Chondrocyte (in vitro differentiated cells): Measurements from ENCODE around the gene STK32A. TPM values are rescaled to one million over a fixed set of nuclear protein-coding genes. Genes with fewer than 3 reads are reported as not detected.

Experiments used
- DNase-seq: peaks from one replicate; pipeline ENCODE4 v3.0.0; 2021; ENCODE audit warnings: mixed read lengths, low spot score
- H3K27ac Mint-ChIP-seq: one replicate; pipeline ENCODE4 v1.8.0; 2021; ENCODE audit warnings: mild to moderate bottlenecking, moderate library complexity, mixed read lengths; ENCODE audit not compliant: unreplicated experiment
- H3K27me3 Mint-ChIP-seq: 2 replicates; pipeline ENCODE4 v1.8.0; 2021; ENCODE audit warnings: low read depth, mixed read lengths
- H3K36me3 Mint-ChIP-seq: 2 replicates; pipeline ENCODE4 v1.8.0; 2021; ENCODE audit warnings: low read depth, mixed read lengths
- H3K4me1 Mint-ChIP-seq: 2 replicates; pipeline ENCODE4 v1.8.0; 2021; ENCODE audit warnings: low read depth, mild to moderate bottlenecking, mixed read lengths
- H3K4me3 Mint-ChIP-seq: one replicate; pipeline ENCODE4 v1.8.0; 2021; ENCODE audit warnings: mild to moderate bottlenecking, moderate library complexity, mixed read lengths; ENCODE audit not compliant: unreplicated experiment
- H3K9me3 Mint-ChIP-seq: 2 replicates; pipeline ENCODE4 v1.8.0; 2021; ENCODE audit warnings: low read depth, mixed read lengths
- total RNA-seq: library from RNA; stranded (reverse); gene quantifications from 3 replicates; pipeline ENCODE4 v1.2.1, GENCODE V29; 2021
- TF ChIP-seq, protein P1 (sequence below): fragments of 200-600 bp; sonication (generic); IDR thresholded peaks from 2 replicates; pipeline ENCODE4 v1.5.0; 2021; ENCODE audit warnings: antibody characterized with exemption, mild to moderate bottlenecking, moderate library complexity

STK32A gene
- total RNA-seq, 1 donor from 2014 or later, result 0.12 TPM

- DNase-seq, result peak; percentile 71
- Mint-ChIP-seq H3K4me3 (no peak overlapping the region), H3K27me3 (peaks cover 36% of the 10 kb centered on the region), H3K27ac (no peak overlapping the region), H3K9me3 (peaks cover 3% of the 10 kb centered on the region), H3K36me3 (no peaks in the 10 kb centered on the region), H3K4me1 (no peaks in the 10 kb centered on the region)
- TF ChIP-seq, protein P1, sequence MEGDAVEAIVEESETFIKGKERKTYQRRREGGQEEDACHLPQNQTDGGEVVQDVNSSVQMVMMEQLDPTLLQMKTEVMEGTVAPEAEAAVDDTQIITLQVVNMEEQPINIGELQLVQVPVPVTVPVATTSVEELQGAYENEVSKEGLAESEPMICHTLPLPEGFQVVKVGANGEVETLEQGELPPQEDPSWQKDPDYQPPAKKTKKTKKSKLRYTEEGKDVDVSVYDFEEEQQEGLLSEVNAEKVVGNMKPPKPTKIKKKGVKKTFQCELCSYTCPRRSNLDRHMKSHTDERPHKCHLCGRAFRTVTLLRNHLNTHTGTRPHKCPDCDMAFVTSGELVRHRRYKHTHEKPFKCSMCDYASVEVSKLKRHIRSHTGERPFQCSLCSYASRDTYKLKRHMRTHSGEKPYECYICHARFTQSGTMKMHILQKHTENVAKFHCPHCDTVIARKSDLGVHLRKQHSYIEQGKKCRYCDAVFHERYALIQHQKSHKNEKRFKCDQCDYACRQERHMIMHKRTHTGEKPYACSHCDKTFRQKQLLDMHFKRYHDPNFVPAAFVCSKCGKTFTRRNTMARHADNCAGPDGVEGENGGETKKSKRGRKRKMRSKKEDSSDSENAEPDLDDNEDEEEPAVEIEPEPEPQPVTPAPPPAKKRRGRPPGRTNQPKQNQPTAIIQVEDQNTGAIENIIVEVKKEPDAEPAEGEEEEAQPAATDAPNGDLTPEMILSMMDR, result no peak
Measured at GRCh38 chr5:147216552-147217154, 18.2 kb upstream of the STK32A start.

DNA sequence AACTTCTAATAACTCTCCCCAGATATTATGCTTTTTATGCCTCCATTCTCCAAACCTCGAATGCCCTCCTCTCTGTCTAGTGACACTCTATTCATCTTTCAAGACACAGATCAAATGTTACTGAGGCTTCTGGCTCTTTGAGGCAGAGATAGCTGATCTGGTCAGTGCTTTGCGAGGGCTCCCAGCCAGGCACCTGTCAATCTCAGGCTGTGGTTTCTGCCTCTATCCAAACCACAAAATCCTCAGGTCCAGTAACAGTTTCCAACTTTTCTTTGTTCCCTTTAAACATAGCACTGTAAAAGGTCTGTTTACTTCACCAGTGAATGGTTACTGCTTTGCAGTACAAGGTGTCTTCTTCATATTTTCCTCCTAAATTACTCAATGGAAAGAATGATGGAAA, 11.5 kb upstream of the STK32A start:
- Mint-ChIP-seq H3K4me1 (peaks cover 4% of the 10 kb centered on the region), H3K27ac (no peak overlapping the region), H3K9me3 (no peaks in the 10 kb centered on the region), H3K27me3 (peaks cover 47% of the 10 kb centered on the region), H3K36me3 (no peaks in the 10 kb centered on the region), H3K4me3 (no peak overlapping the region)
- TF ChIP-seq, protein P1, result no peak
- no peak for DNase-seq

GRCh38 chr5:147223948-147224791, 10.7 kb upstream of the STK32A start:
- peaks cover 42% of the 10 kb centered on the region for H3K27me3 Mint-ChIP-seq
- no peak overlapping the region for H3K27ac Mint-ChIP-seq
- TF ChIP-seq, protein P1, result peak; percentile 90
- DNase-seq, result no peak
- H3K4me3 Mint-ChIP-seq, result no peak overlapping the region
- H3K9me3 Mint-ChIP-seq, result no peaks in the 10 kb centered on the region
- no peaks in the 10 kb centered on the region for H3K36me3 Mint-ChIP-seq
- peaks cover 4% of the 10 kb centered on the region for H3K4me1 Mint-ChIP-seq

DNA sequence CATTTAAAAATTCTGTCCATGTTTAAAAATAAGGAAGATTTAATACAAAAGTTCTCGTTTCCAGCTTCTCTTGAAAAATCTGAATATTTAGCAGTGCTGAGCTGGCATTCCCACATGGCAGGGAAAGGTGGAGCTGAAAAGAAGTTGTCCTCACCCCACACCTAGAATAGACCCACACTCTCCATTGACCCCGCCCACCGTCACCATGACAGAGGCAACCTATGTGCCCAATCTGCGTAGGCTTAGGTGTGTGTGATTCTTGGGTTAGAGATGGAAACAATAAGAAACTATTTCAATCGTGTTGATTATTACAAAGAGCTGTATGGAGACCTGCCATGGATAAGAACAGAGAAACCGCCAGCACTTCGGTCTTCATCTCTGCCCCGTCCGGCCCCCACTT, 8.9 kb upstream of the STK32A start:
- no peaks in the 10 kb centered on the region for H3K36me3 Mint-ChIP-seq
- H3K4me1 Mint-ChIP-seq, result peaks cover 4% of the 10 kb centered on the region
- H3K4me3 Mint-ChIP-seq, result no peak overlapping the region
- peaks cover 31% of the 10 kb centered on the region for H3K27me3 Mint-ChIP-seq
- peak; percentile 54 for DNase-seq
- H3K9me3 Mint-ChIP-seq, result no peaks in the 10 kb centered on the region
- TF ChIP-seq, protein P1, result no peak
- H3K27ac Mint-ChIP-seq, result no peak overlapping the region

- TF ChIP-seq, protein P1, result no peak
- H3K4me1 Mint-ChIP-seq, result peaks cover 4% of the 10 kb centered on the region
- H3K36me3 Mint-ChIP-seq, result no peaks in the 10 kb centered on the region
- no peak overlapping the region for H3K4me3 Mint-ChIP-seq
- no peak overlapping the region for H3K27ac Mint-ChIP-seq
- H3K9me3 Mint-ChIP-seq, result no peaks in the 10 kb centered on the region
- peak; percentile 72 for DNase-seq
- H3K27me3 Mint-ChIP-seq, result peaks cover 34% of the 10 kb centered on the region
Measured at GRCh38 chr5:147226512-147226911, 8.3 kb upstream of the STK32A start.
